Left hindlimb (tissue), 1 donor: Measurements from ENCODE around the gene NOS1.

Source experiments
- DNase-seq: peaks from one replicate; pipeline ENCODE4 v3.0.0-alpha.2; 2018

The NOS1 gene

GRCh38 chr12:117363056-117363662, 1.7 kb upstream of the NOS1 start:
- no peak for DNase-seq

DNA sequence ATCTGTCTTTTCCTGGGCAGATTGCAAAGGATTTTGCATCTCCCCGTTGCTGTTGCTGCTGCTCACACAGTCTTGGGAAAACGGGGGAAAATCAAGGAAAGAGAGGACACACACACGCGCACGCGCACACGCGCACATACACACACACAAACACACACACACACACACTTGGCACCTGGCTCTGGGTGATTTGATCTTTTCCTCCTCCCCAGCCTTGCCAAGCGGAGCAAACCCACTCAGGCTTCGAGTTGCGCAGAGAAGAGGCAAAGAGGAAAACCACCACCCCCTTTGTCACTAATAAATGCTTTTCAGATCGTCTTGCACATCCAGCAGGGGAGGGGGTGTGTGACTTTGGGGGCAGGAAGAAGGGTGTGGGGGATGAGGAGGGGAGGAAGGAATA, 965 bp upstream of the NOS1 start:
- DNase-seq = no peak

GRCh38 chr12:117361905-117362304, 479 bp upstream of the NOS1 start:
- DNase-seq = no peak

DNA sequence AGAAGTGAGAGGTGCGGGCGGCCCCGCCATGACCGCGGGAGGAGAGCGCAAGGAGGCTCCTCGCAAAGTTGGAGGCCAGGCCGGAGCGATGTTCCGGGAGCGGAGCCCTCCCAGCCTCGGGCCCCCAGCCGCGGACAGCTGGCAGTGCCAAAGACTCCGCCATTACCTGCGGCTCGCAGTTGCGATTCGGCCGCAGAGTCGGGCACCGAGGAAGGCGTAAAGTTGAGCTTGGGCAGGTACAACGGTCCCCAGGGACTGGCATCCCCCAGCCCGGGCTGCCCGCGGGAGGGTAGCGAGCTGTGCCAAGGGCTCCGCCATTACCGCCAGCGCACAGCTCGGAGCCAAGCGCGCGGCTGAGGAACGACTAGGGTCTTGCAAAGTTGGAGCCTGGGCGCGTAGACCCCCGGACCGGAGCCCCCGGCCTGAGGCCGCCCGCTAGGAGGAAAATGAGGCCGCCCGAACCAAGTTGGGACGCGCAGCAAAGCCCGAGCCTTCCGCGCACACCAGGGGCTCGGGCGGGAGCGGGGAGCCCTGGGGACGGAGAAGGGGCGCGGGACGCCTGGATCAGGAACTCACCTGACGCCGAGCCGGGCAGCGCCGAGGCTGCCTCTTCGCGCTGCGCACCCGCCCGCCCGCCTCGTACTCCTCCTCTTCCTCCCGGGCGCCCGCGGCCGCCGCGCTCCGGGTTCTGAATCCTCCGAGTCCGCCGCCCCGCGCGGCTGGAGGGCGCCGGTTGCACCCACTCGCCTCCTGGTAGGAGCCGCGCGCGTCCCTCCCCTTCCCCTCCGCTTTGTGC, 677 bp downstream of the NOS1 start:
- no peak for DNase-seq

- no peak for DNase-seq
These were observed 1.2 kb downstream of the NOS1 start for GRCh38 chr12:117360222-117360550.

DNA sequence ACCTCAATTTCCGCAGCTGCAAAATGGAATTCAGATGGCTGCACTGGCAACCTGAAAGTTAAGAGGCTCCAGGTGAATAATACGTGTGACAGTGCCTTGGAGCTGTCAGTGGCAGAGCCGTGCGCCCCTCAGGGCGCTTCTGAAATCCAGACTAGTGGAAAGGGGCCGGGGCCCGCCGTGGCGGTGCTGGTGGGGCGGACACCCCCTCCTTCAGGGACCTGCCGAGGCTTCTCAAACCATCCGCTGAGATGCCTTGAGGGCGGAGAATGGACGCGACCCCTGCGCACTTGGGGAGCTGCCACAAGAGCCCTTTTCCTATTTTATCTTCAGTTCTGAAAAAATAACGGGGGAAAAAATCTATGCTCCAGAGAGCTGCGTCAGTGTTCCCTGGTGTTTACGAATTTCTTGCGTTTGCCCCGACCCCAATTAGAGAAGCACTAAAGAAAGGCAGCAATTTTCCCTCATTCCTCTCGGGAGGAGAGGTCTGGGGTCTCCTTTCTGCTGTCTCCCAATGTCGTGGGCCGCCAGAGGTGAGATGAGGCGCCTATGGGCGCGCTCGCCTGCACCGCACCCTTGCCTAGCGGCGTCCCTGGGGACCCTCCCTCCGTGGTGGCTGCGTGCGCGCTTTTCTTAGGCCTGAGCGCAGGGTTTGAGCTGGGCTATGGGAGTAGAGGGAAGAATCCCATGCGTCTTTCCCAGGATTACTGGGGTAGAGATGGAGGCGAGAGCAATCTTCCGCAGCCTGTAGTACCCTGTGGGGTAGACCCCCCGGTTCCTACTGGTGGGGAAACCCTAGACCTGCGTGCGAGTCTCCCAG, 2.2 kb downstream of the NOS1 start:
- no peak for DNase-seq

- no peak for DNase-seq
These were observed 5.4 kb downstream of the NOS1 start for GRCh38 chr12:117356048-117356447.

DNA sequence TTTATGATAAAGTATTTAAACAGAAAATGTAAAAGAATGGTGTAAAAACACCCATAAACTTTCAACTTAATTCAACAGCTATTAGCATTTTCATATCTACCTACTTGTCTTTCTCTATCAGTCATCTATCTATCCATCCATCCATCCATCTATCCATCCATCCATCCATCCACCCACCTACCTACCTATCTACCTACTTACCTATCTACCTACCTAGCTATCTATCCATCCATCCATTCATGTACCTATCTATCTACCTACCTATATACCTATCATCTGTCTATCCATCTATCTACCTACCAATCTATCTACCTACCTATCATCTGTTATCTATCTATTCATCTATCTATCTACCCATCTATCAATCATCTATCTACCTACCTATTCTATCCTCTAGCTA, 8.5 kb downstream of the NOS1 start:
- no peak for DNase-seq

DNA sequence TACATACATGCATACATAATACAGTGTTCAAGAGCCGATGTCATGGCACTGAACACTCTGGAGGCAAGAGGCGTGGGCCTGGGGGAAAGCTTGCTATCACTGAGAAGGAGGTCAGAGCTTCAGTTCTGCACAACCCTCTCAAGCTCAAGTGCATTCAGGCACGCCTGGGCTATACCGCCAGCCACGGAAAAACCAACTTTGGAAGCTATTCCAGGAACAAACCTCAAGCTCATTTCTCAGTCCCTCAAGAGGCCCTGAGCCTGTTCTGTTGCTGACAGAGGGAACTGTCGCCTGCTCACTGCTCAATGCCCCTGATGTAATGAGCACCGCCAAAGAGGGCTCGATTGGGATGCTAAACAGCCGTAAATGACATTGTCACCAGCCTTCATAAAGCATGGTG, 9.2 kb downstream of the NOS1 start:
- no peak for DNase-seq

- no peak for DNase-seq
These were observed 11.3 kb downstream of the NOS1 start for GRCh38 chr12:117350140-117350539.

DNA sequence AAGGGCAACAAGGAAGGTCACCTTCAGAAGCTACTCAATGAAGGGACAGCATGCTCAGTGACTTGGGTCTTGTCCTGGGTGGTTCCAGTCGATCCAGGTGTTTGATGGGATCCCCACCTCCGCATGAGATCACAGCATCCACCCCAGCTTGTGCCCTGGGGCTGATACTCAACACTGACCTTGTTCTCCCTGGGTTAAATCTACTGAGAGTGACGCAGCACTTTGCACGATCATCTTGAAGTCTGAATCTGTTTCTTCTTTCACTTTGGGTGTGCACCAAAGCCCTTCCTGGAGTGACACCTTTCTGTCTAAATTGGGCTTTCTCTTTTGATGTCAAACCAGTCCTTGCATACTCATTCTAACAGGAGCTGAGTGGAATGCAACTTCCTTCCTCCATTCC, 13.8 kb downstream of the NOS1 start:
- DNase-seq = no peak

DNA sequence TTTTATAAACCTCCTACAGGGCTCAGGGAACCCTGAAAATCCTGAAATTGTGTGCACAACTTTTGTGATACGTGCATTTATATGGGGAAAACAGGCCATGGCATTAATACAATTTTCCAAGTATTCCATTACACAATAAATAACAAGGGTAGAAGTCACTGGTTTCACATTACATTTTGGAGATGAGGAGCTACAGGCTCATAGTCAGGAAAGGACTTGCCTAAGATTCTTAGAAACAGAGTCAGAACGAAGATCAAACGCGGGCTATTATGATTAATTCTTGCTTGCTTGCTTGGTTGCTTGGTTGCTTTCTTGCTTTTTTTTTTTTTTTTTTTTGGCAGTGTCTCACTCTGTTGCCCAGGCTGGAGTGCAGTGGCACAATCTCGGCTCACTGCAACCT, 16.7 kb downstream of the NOS1 start:
- DNase-seq = no peak

DNA sequence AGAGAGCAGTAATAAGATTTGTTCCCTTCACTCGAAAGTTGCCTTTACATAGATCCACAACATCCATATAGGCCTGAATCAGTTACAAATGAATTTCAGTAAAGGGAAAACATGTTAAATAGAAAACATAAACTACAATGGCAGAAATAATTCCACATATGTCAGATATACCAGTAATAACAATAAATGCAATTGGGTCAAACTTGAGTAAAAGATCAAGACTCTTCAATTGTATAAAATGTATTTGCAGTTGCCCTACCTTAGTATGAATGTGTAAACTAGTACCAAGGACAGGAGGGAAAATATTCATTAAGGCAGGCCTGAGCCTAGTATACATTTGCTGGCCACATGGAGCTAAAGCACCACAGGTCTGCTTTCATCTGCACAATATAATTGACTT, 17.6 kb downstream of the NOS1 start:
- no peak for DNase-seq

DNA sequence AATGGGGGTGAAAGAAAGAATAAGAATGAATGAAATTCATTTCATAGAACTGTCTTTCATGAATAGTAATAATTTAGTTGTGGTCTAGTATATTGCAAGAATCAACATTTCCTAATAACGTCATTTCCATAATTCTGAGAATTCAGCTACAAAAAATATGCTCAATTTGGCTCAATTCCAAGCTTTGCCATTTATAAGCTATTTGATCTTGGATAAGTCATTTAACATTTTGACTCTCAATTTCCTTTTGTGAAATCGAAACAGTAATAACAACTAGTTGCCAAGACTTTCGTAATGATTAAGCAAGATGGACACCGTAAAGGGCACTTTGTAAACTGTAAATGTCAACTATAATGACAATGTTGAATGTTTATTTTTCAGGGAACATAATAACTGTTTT, 18.1 kb downstream of the NOS1 start:
- no peak for DNase-seq

- no peak for DNase-seq
These were observed 18.7 kb downstream of the NOS1 start for GRCh38 chr12:117342682-117343081.

DNA sequence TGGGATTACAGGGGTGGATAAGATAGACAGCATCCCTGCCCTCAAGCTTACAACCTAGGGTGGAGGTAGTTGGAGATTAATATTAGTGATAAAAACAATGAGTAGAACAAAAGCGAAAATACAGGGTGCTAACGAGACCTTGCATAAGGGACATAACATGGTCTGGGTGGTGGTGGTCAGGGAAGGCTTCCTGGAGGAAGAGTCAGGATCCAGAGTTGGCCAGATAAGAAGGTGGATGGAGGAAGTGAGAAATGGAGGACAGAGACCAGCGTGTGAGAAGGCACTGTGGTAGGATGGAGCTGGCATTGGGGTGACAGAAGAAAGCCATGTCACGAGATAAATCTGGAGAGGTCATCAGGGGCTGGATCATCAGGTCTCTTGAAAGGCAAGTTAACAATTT, 19.2 kb downstream of the NOS1 start:
- DNase-seq = no peak

DNA sequence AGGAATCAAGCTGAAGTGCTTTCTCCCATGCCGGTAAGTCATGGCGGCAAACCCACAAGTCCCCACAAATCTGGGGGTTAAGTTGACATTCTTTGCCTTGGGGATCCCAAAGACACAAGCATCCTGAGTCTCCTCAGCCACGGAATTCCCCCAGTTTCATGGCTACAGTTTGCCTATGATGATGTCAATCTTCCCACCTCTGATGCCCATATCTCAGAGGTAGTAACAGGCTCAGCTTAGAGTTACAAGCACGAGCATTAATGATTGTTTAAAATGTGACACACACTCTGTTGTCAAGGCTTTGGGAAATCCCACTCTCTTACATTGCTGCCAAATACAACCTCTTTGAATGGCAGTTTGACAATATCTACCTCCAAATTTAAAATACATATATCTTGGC, 22.3 kb downstream of the NOS1 start:
- DNase-seq = no peak

- DNase-seq = peak; percentile 50
These were observed 26.4 kb downstream of the NOS1 start for GRCh38 chr12:117334855-117335587.

DNA sequence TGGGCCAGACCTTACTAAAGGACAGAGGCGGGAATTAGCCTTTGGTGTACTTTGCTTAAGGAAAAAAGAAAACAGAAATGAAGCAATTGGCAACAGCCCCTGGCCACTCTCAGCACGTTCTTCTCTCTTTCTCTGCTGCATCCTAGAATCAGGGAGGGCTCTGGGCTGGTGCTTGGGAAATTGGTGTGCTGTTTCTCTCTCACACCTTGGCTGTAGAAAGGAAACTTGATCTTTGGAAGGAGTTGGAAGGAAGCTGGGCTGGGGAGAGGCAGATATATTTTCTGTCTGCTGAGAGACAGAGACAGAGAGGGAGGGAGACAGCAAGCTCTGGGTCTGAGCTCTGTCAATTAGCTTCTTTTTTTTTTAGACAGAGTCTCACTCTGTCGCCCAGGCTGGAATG, 27.4 kb downstream of the NOS1 start:
- no peak for DNase-seq

- no peak for DNase-seq
These were observed 28.0 kb downstream of the NOS1 start for GRCh38 chr12:117333331-117333881.

DNA sequence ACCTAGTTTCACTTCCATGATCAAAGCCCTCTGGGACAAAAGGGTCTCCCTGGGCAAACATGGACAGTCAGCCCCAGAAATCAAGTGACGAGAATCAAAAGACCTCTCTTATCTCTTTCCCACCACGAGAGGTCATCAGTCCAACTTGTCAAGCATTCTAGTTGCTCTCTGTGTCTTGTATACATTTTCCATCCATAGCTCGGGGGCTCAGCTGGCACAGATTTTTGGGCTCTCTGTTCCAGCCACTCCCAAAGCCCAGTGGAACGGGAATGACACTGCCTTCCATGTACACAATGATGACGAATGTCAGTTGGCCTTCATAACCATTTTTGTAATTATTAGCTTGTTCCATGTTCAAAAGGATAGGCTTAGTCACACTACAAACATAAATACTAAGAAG, 29.7 kb downstream of the NOS1 start:
- no peak for DNase-seq

DNA sequence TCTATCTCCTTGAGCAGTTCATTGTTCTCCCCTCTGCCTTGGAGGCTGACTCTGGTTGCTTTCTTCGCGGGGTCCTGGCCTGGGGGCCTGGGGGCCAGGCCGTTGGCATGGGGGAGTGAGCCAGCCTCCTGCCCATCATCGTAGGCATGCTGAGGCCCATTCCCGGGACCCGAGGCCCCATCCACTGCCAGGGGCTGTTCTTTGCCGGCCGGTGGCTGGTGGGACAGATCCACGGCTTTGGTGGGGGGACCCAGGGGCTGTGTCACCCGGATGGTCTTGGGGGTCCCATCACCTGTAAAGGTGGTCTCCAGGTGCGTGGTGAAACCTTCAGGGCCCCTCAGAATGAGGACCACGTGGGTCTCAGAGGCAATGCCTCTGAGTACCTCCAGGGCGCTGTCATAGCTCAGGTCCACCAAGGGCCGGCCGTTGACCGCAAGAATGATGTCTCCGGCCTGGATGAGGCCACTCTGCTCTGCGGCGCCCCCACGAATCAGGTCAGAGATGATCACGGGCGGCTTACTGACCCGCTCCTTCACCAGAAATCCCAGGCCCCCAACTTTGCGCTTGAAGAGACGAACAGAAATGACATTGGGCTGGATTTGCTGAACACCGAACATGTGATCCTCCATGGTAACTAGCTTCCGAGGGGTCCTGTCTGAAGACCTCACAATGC, 30.8 kb downstream of the NOS1 start:
- no peak for DNase-seq

GRCh38 chr12:117329756-117330155, 31.7 kb downstream of the NOS1 start:
- DNase-seq = no peak
